Hepatocyte (in vitro differentiated cells): ENCODE measurements around the gene FAT2. TPM values are rescaled to one million over a fixed set of nuclear protein-coding genes. Genes with fewer than 3 reads are reported as not detected.

ENCODE experiments used
- DNase-seq: peaks from one replicate; pipeline ENCODE4 v3.0.0-alpha.2; 2016; ENCODE audit warnings: low spot score
- H2AFZ ChIP-seq: fragments of 200-600 bp; sonication (generic); 2 replicates; pipeline ENCODE4 v1.6.0; 2016; ENCODE audit warnings: antibody characterized with exemption, mild to moderate bottlenecking
- H3K27ac ChIP-seq: fragments of 200-600 bp; sonication (generic); 2 replicates; pipeline ENCODE4 v1.5.1; 2016; ENCODE audit warnings: mild to moderate bottlenecking
- H3K27me3 ChIP-seq: fragments of 200-600 bp; sonication (generic); 2 replicates; pipeline ENCODE4 v1.6.1; 2016
- H3K36me3 ChIP-seq: fragments of 200-600 bp; sonication (generic); replicated peaks from 2 replicates; pipeline ENCODE4 v1.5.1; 2016; ENCODE audit warnings: low read depth; ENCODE audit not compliant: insufficient read depth
- H3K4me1 ChIP-seq: fragments of 200-600 bp; sonication (generic); 2 replicates; pipeline ENCODE4 v1.5.1; 2016; ENCODE audit warnings: mild to moderate bottlenecking, moderate library complexity; ENCODE audit not compliant: insufficient read depth
- H3K4me2 ChIP-seq: fragments of 200-600 bp; sonication (generic); 2 replicates; pipeline ENCODE4 v1.6.0; 2016
- H3K4me3 ChIP-seq: fragments of 200-600 bp; sonication (generic); 2 replicates; pipeline ENCODE4 v1.5.1; 2016; ENCODE audit warnings: mild to moderate bottlenecking
- H3K79me2 ChIP-seq: fragments of 200-600 bp; sonication (generic); 2 replicates; pipeline ENCODE4 v1.6.0; 2017; ENCODE audit warnings: mild to moderate bottlenecking
- H3K9me2 ChIP-seq: fragments of 200-600 bp; sonication (generic); replicated peaks from 2 replicates; pipeline ENCODE4 v1.6.0; 2017; ENCODE audit warnings: mild to moderate bottlenecking; ENCODE audit not compliant: insufficient read depth
- H3K9me3 ChIP-seq: fragments of 200-600 bp; sonication (generic); 2 replicates; pipeline ENCODE4 v1.5.1; 2016; ENCODE audit warnings: low read depth, mild to moderate bottlenecking
- H4K20me1 ChIP-seq: fragments of 200-600 bp; sonication (generic); 2 replicates; pipeline ENCODE4 v1.6.0; 2016; ENCODE audit warnings: mild to moderate bottlenecking; ENCODE audit not compliant: insufficient read depth, poor library complexity, severe bottlenecking
- EZH2 ChIP-seq: fragments of 200-600 bp; sonication (generic); IDR thresholded peaks from 2 replicates; pipeline ENCODE4 v1.6.1; 2016; ENCODE audit warnings: antibody characterized with exemption, mild to moderate bottlenecking, borderline replicate concordance
- EZH2phosphoT487 ChIP-seq: fragments of 200-600 bp; sonication (generic); IDR thresholded peaks from one replicate; pipeline ENCODE4 v1.6.1; 2018; ENCODE audit warnings: antibody characterized with exemption, mild to moderate bottlenecking, low read depth, moderate library complexity; ENCODE audit not compliant: unreplicated experiment, severe bottlenecking
- WGBS: methylation state at CpG from one replicate; pipeline ENCODE4 v1.1.6; 2016; ENCODE audit warnings: low lambda C conversion rate; ENCODE audit errors: missing lambda C conversion rate; 5-methylcytosine and 5-hydroxymethylcytosine counted together
- polyA plus RNA-seq: library from polyadenylated mRNA; unstranded; fragments of >200 nt; fragmentation: Nextera tagmentation; extraction: Ambion mirVana; gene quantifications from 2 replicates; pipeline ENCODE4 v1.2.1, GENCODE V29; 2016
- total RNA-seq: library from RNA; depleted of rRNA; stranded (reverse); fragments of >200 nt; gene quantifications from 2 replicates; pipeline ENCODE4 v1.2.3, GENCODE V29; 2014
- TF ChIP-seq, protein P1 (sequence below): fragments of 200-600 bp; sonication (generic); IDR thresholded peaks from 2 replicates; pipeline ENCODE4 v1.5.1; 2016; ENCODE audit warnings: antibody characterized with exemption, mild to moderate bottlenecking; ENCODE audit not compliant: poor library complexity

FAT2 gene
- total and polyA plus RNA-seq, 2 experiments from 2014 or later, result 0.10 to 0.40 TPM

DNA sequence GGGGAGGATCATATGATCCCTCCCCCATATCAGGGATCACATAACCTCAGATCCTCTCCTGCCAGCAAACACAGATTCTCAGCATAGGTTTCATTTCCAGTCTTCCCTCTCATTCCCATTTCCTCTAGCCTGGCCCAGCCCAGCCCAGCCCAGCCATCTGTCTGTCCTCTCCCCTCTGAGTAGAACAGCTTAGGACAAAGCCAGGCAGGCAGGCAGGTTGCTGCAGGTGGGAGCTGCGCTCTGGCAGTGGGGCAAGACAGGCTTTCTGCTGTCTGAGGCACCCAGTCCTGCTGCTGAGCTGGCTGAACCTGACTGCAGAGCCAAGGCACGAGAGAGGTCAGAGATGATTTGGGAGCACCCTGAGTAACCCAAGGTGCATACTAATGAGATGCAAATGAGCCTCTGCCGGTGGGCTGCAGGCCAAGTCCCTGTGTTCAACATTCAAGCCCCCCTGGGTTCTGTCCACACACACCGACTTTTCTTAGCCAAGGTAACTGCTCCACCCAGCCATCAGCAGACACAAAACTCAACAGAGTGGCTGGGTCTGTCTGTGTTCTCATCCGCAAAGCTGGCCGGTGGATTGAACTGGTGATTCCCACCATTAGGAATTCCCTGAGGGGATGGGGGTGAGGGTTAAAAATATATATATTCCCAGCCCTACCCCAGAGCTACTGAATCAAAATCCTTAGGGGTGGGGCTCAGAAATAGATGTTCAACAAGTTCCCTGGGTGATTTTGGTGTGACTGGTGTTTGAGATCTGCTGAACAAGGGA lies 9.1 kb downstream of the FAT2 start:
- H3K27me3 ChIP-seq, result no peaks in the 10 kb centered on the region
- no peak overlapping the region for H3K27ac ChIP-seq
- no peaks in the 10 kb centered on the region for H3K36me3 ChIP-seq
- no peak for DNase-seq
- no peaks in the 10 kb centered on the region for H3K79me2 ChIP-seq
- H3K4me2 ChIP-seq, result no peak overlapping the region
- no peaks in the 10 kb centered on the region for H3K9me3 ChIP-seq
- no peaks in the 10 kb centered on the region for H4K20me1 ChIP-seq
- H2AFZ ChIP-seq, result no peak overlapping the region
- no peaks in the 10 kb centered on the region for H3K4me1 ChIP-seq
- H3K9me2 ChIP-seq, result no peaks in the 10 kb centered on the region
- 55% methylated on average over 6 of the region's 6 CpGs for WGBS
- H3K4me3 ChIP-seq, result no peak overlapping the region
- TF ChIP-seq EZH2phosphoT487 (no peak), EZH2 (no peak)
- TF ChIP-seq, protein P1, sequence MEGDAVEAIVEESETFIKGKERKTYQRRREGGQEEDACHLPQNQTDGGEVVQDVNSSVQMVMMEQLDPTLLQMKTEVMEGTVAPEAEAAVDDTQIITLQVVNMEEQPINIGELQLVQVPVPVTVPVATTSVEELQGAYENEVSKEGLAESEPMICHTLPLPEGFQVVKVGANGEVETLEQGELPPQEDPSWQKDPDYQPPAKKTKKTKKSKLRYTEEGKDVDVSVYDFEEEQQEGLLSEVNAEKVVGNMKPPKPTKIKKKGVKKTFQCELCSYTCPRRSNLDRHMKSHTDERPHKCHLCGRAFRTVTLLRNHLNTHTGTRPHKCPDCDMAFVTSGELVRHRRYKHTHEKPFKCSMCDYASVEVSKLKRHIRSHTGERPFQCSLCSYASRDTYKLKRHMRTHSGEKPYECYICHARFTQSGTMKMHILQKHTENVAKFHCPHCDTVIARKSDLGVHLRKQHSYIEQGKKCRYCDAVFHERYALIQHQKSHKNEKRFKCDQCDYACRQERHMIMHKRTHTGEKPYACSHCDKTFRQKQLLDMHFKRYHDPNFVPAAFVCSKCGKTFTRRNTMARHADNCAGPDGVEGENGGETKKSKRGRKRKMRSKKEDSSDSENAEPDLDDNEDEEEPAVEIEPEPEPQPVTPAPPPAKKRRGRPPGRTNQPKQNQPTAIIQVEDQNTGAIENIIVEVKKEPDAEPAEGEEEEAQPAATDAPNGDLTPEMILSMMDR, result no peak

DNA sequence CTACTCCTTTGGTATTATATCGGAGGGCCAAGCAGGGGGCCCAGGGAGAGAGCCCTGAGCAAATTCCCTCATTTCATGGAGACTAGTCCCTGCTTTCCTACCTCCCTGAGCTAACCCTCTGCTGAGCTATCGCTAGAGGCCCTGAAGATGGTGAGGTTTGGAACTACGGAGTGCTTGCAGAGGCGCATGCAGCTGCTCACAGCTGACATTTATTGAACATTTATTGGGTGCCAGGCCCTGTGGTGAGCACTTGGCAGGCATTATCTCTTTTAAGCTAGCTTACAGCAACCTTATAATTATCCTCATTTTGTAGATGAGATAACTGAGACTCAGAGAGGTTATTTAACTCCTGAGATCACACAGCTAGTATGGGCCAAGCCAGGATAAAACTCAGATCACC lies 9.8 kb downstream of the FAT2 start:
- Histone ChIP-seq H3K27me3 (no peaks in the 10 kb centered on the region), H3K4me1 (no peaks in the 10 kb centered on the region)
- TF ChIP-seq, protein P1, result no peak
- no peak for TF ChIP-seq EZH2phosphoT487
- no peak for TF ChIP-seq EZH2

DNA sequence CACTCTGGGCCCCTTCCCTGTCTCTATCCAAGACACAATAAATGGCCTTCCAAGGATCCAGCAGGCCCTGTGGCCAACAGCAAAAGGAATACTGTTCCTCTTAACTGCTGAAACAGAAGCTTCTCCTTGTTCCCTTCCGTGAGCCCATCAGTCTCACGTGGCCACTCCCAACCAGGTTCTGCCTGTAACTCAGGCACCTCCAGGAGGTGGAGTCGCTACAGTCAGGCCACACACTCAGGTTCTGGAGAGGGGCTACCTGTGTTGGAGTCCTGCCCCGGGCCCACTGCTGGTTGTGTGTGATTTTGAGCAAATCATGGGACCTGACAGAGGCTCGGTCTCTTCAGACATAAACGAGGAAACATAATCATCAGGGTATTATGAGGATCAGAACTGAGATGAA lies 10.3 kb downstream of the FAT2 start:
- TF ChIP-seq, protein P1, result no peak
- TF ChIP-seq EZH2, result no peak
- no peak for TF ChIP-seq EZH2phosphoT487
- H3K4me3 ChIP-seq, result no peak overlapping the region
- no peak overlapping the region for H3K4me2 ChIP-seq
- H3K9me2 ChIP-seq, result no peaks in the 10 kb centered on the region
- no peak overlapping the region for H3K27ac ChIP-seq
- no peaks in the 10 kb centered on the region for H3K79me2 ChIP-seq
- DNase-seq, result no peak
- H4K20me1 ChIP-seq, result no peaks in the 10 kb centered on the region
- H3K27me3 ChIP-seq, result peaks cover under 1% of the 10 kb centered on the region
- no peaks in the 10 kb centered on the region for H3K9me3 ChIP-seq
- 40% methylated on average over 6 of the region's 6 CpGs for WGBS
- no peaks in the 10 kb centered on the region for H3K4me1 ChIP-seq
- H2AFZ ChIP-seq, result no peak overlapping the region
- no peaks in the 10 kb centered on the region for H3K36me3 ChIP-seq

More for the DNA sequence above, 9.8 kb downstream of the FAT2 start:
- no peak overlapping the region for H3K27ac ChIP-seq
- H4K20me1 ChIP-seq, result no peaks in the 10 kb centered on the region
- 46% methylated on average over 4 of the region's 4 CpGs for WGBS
- no peaks in the 10 kb centered on the region for H3K9me3 ChIP-seq
- no peak overlapping the region for H3K4me3 ChIP-seq
- DNase-seq, result no peak
- H3K36me3 ChIP-seq, result no peaks in the 10 kb centered on the region
- H3K4me2 ChIP-seq, result no peak overlapping the region
- no peaks in the 10 kb centered on the region for H3K9me2 ChIP-seq
- H3K79me2 ChIP-seq, result no peaks in the 10 kb centered on the region
- H2AFZ ChIP-seq, result no peak overlapping the region
